Measurements from ENCODE around the gene CADM2.

Gene CADM2

DNA sequence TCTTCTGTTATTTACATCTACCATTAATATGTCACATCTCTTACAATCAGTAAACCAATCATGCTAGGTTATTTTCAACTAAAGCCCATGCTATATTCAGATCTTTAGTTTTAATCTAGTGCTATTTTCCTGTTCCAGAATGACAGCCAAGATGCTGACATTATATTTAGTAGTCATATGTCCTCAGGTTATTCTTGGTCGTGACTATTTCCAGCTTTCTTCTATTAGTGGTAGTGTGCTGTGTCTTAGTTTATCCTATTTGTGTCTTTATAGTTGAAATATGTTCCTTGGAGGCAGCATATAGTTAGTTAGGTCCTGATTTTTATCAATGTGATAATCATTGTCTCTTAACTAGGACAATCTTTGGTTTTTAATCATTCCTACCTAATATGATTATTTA lies 566.5 kb downstream of the CADM2 start:
- TF ChIP-seq, protein P1, sequence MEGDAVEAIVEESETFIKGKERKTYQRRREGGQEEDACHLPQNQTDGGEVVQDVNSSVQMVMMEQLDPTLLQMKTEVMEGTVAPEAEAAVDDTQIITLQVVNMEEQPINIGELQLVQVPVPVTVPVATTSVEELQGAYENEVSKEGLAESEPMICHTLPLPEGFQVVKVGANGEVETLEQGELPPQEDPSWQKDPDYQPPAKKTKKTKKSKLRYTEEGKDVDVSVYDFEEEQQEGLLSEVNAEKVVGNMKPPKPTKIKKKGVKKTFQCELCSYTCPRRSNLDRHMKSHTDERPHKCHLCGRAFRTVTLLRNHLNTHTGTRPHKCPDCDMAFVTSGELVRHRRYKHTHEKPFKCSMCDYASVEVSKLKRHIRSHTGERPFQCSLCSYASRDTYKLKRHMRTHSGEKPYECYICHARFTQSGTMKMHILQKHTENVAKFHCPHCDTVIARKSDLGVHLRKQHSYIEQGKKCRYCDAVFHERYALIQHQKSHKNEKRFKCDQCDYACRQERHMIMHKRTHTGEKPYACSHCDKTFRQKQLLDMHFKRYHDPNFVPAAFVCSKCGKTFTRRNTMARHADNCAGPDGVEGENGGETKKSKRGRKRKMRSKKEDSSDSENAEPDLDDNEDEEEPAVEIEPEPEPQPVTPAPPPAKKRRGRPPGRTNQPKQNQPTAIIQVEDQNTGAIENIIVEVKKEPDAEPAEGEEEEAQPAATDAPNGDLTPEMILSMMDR (conservative IDR thresholded peaks at IDR 0.05; ENCODE audit: control insufficient read depth, insufficient read depth, low read depth, low read length), result no peak
- DNase-seq (ENCODE audit: low read depth), result no peak

DNA sequence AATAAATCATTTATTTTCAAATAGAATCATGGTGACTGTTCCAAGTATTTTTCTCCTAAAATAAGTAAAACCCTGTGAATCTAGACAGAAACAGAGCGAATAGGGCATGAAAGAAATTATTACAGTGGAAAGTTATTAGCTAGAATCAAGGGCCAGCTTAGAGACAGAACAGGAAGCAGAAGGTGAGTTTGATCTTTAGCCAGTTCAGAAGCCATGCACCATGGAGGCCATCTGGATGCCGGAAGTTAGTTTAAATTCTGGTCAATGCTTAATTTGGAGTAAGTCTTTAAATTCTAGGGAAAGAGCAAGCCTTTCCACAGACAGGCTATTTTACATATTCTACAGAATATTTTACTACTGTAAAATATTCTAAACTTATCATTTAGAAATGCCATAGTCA lies 574.8 kb downstream of the CADM2 start:
- TF ChIP-seq, protein P1 (conservative IDR thresholded peaks at IDR 0.05; ENCODE audit: control insufficient read depth, insufficient read depth, low read depth, low read length), result no peak
- no peak for DNase-seq (ENCODE audit: low read depth)
- no peak overlapping the region for H3K4me3 ChIP-seq (ENCODE audit: control insufficient read depth, low read depth, low read length)

More for the DNA sequence above, 566.5 kb downstream of the CADM2 start:
- no peak overlapping the region for H3K4me3 ChIP-seq (ENCODE audit: control insufficient read depth, low read depth, low read length)

DNA sequence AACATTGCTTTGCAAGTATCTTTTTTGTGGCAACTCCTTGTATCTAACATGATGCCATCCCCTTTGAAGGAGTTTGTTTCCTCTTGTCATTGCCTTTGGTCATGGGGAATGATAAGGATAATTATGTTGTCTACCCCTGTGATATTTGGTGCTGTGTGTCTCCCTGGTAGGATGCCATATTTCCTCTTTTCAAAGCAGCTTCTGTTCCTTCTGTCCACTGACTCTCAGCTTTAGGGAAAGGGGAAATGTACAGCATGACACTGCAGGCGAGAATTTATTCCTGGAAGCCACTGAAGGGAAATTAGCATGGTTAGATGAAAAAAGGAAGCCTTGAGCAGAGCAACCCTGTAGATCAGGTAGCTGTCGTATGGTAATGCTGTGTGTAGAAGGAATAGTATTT lies 576.7 kb downstream of the CADM2 start:
- TF ChIP-seq, protein P1 (conservative IDR thresholded peaks at IDR 0.05; ENCODE audit: control insufficient read depth, insufficient read depth, low read depth, low read length), result no peak
- no peak for DNase-seq (ENCODE audit: low read depth)
- H3K4me3 ChIP-seq (ENCODE audit: control insufficient read depth, low read depth, low read length), result no peak overlapping the region

DNA sequence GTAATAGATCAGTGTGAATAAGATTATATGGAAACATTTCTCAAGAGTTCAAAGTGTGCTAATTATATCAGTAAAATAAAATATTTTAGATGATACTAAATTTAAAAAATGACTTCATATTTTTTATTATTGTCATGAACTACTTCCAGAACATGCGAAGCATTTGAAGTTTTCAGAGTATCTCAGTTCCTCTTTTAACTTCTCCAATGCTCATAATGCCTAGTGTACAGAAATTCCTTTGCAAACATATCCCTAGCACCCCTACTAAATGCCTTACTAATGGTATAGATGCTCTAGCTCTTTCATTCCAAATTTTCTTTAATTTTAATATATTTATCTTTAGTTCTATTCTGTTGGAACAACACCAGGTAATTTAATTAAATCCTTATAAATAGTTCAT lies 580.4 kb downstream of the CADM2 start:
- TF ChIP-seq, protein P1 (conservative IDR thresholded peaks at IDR 0.05; ENCODE audit: control insufficient read depth, insufficient read depth, low read depth, low read length), result no peak
- no peak overlapping the region for H3K4me3 ChIP-seq (ENCODE audit: control insufficient read depth, low read depth, low read length)
- DNase-seq (ENCODE audit: low read depth), result no peak

DNA sequence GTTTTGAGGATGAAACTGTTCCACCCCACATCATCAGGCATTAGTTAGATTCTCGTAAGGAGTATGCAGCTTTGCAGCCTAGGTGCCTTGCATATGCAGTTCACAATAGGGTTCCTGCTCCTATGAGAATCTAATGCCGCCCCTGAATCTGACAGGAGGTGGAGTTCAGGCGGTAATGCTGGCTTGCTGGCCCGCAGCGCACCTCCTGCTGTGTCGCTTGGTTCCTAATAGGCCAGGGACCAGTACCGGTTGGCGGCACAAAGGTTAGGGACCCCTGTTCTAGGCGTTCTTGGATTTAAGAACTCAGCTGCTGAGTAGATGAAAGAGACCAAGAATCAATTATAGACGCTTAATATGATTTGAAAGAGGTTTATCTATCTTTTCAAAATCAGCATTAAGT lies 595.4 kb downstream of the CADM2 start:
- DNase-seq (ENCODE audit: low read depth), result no peak
- no peak overlapping the region for H3K4me3 ChIP-seq (ENCODE audit: control insufficient read depth, low read depth, low read length)
- TF ChIP-seq, protein P1 (conservative IDR thresholded peaks at IDR 0.05; ENCODE audit: control insufficient read depth, insufficient read depth, low read depth, low read length), result no peak

DNA sequence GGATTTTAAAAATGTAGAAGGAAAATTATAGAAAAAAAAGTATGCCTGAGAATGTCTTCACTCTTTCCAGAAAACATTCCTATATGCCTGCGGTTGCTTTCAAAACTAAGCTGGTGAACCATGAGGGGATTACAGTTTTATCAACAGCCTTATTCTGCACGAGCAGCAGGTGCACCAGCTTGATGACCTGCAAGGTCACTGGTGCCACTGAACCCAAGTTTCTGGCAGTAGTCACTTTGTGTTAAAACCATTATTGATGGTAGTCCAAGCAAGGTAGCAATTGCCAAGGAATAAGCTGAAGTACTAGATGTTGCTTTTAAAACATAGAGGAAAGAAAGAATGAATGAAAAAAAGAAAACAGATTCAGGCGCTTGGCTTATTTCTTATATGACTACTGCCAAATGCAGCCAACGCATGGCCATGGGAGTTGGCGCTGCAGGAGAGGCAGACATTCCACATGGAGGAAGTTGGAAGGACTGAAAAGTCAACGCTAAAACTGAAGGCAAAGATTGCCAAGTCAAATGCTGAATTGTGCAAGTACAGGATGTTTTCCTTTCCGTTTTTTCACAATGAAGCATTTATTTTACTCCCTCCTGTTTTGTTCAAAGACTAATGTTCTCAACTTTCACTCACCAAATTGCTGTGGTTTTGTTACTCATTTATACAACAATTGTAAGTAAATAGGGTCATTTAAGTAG lies 601.4 kb downstream of the CADM2 start:
- no peak overlapping the region for H3K4me3 ChIP-seq (ENCODE audit: control insufficient read depth, low read depth, low read length)
- TF ChIP-seq, protein P1 (conservative IDR thresholded peaks at IDR 0.05; ENCODE audit: control insufficient read depth, insufficient read depth, low read depth, low read length), result no peak
- DNase-seq (ENCODE audit: low read depth), result peak; percentile 45

Measured in fibroblast of mammary gland (primary cell).